HG02885 (cell line): ENCODE measurements around the gene LRRC1.

Experiments used
- ATAC-seq: cut with Tn5 transposase; IDR thresholded peaks from one replicate; pipeline ENCODE4 v1.9.1; 2021; ENCODE audit warnings: mild to moderate bottlenecking; ENCODE audit not compliant: unreplicated experiment, poor library complexity

The LRRC1 gene

DNA sequence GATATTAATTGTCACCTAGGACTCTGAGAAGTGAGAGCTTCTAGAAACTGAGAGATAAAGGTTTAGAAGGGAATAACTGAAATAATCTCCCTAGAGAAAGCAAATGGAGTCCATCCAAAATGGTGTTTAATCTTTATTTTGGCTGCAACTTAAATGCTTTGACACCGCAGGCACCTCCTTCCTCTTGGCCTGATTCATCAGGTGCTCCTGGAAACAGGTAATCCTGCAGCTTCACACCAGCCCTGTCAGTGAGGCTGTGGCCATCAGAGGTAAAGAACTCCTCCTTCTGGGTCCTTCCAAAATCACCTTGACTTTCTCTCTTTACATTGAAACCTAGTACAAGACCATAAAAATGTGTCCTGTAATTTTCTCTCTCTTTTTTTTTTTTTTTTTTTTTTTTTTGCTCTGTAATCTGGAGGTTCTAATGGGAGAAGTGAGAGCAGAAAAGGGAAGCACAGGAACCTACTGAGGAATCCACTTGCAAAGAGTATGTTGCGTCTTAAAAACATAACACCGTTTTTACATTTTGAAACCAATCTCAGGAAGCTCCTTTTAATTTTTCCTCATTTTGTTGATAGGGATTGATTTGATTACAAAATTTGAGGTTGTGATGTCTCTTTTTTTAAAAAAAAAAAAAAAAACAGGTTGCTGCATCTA lies 124.2 kb downstream of the LRRC1 start:
- ATAC-seq, result no peak

DNA sequence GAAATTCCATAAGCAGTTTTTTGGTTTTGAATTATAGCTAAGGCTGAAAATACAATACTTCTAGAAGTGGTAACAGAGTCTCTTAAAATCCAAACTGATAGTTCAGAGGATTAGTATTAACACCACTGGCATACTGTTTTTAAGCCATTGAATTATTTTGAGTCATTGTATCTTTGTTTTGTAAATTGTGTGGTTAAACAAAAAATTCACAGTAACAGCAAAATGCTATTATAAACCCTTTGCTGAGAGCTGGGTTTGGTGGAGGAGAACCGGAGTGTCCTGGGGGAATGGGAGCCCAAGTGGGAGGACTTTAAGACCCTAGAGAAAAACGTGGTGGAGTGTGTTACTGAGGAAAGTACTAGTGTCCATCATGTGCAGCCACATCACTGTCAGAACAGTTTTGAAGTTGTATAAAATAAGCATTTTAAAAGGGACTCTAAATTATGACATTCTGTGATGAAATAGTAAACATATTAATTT lies 125.1 kb downstream of the LRRC1 start:
- ATAC-seq, result no peak

DNA sequence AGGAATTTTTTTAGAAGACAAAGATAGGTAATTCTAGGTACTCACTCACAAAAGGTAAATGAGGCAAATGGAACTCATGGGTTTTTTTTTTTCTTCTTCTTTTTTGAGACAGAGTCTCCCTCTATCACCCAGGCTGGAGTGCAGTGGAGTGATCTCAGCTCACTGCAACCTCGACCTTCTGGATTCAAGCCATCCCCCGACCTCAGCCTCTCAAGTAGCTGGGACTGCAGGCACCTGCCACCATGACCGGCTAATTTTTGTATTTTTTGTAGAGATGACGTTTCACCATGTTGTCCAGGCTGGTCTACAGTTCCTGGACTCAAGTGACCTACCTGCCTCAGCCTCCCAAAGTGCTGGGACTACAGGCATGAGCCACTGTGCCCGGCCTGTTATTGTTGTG lies 126.1 kb downstream of the LRRC1 start:
- no peak for ATAC-seq

DNA sequence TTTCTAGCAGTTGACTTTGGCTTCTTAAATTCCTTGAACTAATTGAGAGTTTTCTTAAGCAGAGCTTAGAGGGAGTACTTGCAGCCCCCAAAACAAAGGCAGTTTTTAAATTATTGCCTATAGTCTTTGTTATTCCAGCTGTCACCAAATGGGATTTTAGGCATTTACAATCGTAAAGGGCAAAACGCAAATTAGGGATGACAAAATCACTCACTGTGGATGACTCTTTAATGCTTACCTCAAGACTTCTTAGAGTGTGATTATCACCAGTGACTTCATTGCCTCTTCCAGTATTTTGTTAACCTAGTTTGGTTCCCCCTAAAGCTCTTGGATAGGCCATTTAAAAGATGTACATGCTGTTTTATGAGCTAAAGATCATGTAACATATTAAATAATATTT lies 126.8 kb downstream of the LRRC1 start:
- ATAC-seq, result no peak

DNA sequence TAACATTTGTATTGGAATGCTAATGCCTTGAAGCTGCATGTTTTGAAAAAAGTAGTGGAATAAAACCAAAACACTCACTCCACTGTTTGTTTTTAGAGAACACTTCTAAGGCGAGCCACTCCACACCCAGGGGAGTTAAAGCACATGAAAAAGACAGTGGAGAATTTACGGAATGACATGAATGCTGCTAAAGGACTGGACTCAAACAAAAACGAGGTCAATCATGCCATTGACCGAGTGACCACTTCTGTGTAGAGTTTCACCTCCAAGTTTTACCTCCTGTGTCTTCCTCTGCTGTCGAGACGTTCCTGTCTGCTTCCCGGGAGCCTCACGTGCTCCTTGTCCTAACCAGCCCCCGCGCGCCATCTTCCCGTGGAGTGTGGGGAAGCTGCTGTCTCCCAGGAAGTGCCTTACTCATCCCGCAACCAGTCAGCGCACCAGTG lies 127.8 kb downstream of the LRRC1 start:
- ATAC-seq, result no peak

DNA sequence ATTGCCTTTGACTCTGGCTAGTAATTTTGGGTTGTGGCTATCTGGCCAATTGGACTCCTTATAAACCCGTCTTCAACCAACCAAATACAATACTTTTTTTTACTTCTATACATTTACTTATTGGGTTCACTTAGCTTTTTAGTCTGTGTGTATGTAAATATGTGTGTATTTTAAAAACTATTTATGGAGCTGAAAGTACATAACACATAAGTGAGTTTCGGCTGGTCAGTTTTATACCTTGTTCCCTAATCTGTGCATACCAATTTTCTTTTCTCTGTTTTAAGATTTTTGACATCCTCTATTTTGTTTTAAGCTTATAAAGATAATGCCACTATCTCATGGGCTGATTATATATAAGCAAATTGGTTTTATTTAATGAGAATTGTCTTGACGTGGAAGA lies 129.5 kb downstream of the LRRC1 start:
- no peak for ATAC-seq

DNA sequence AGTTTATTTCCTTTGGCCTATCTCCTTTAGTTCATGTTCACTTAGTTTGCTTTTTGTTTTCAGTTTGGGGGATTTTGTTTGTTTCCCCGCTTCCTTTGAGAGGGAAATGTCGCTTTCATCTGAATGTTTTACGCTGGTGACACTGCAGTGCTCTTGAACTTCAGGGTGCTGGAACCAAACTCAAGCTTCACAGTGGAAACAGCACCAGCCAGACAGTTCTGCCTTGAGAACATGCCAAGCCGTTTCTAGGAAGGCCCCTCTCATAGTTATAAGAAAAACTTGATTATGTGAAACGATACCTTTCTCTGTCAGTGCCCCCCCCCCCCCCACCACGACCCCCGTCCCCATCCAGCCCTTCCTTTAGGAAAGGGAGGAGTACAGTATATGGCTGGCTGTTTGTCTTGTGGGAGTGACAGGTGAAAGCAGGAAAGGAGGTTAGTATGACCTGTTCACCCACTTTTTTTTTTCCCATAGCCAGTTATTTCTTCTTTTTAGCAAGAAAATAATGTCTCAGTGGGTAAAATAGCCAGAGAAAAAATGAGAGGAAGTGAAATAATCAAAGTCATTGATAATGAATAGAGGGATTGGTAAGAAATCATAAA lies 130.1 kb downstream of the LRRC1 start:
- ATAC-seq, result no peak

DNA sequence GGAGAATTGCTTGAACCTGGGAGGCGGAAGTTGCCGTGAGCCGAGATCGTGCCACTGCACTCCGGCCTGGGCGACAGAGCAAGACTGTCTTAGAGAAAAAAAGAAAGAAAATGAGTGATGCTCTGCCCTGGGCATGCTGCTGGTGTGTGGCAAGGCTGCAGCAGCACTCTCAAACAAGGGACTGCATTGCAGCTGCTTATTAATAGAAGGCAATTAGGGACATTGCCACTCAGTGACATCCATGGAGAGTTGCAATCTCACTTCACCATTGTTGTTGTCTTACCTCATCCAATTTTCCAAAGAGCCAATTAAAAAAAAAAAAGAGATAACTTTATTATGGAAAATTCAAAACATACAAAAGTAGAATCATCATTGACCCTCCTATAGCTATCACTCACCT lies 131.1 kb downstream of the LRRC1 start:
- ATAC-seq, result no peak

DNA sequence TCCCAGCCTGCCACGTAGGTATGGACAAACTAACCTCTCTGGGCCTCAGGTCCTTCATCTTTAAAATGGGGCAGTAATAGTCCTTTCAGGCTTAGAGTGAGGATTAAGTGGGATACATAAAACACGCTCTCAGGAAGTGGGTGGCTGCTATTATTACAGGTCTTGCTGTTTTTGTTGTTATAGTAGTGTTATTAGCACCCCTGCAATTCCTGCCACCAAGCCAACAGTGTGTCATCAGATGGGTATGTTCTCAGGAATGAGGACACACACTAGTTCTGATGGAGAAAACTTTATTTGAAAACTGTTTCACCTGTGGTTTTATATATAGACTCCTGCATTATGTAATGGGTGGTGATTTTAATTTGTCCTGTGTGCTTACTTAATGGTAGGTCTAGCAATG lies 131.7 kb downstream of the LRRC1 start:
- ATAC-seq, result no peak

DNA sequence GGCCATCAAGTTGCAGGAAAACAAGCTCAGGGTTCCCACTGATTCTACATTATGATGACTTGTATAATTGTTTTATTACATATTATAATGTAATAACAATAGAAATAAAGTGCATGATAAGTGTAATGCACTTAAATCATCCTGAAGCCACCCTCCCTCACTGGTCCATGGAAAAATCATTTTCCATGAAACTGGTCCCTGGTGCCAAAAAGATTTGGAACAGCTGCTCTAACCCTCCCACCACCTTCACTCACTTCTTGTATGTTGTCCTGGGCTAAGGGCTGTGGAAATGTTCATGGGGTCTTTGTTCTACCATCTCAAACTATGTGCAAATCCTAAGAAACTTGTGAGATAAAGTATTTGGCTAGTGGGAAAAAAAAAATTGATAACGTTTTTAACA lies 133.8 kb downstream of the LRRC1 start:
- no peak for ATAC-seq

DNA sequence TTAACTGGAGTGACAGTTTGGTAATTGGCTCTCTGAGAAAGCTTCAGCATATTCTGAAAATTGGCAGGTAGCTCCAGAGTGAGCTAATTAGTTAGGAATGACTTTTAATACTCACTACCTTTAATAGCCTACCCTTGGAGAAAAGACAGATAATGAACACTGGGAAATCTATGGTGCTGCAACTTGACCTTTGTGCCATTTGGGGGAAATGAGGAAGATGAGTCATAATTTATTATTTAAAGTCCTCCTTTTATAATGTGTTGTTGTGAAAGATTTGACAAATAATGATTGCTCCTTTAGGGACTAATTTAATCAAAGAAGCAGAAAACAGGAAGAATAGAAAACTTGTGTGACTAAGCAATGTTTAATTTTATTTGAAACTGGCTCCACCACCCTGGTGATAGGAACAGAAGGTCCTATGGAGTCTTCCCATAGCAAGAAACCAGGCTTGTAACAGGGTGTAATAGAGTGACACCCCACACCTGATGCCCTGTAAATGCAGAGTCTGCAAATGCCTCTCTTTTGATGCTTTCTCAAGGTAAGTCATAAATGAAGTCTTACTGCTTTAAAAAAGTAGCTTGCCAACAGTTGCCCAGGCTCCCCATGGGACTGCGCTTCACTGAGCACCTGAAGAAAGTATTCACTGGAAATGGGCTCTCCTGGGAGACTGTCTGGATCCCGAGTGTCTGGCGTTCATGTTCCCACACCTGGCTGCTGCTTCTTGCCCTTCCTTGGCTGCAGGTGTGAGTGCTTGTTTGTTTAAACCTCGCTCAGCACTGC lies 134.4 kb downstream of the LRRC1 start:
- no peak for ATAC-seq

DNA sequence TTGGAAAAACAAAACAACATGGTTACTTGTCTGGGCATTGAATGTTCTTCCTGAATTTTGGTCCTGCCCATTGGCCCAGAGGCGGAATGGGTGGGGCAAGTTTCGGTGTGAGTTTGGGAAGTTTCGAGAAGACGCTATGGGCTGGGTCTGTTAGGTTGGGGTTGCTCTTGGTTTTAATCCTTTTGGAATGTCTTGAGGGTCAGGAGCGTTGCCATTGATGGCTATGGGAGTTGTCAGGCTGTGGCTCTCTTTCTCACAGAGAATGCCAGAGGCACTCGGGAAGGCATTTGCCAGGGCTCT lies 135.0 kb downstream of the LRRC1 start:
- no peak for ATAC-seq

DNA sequence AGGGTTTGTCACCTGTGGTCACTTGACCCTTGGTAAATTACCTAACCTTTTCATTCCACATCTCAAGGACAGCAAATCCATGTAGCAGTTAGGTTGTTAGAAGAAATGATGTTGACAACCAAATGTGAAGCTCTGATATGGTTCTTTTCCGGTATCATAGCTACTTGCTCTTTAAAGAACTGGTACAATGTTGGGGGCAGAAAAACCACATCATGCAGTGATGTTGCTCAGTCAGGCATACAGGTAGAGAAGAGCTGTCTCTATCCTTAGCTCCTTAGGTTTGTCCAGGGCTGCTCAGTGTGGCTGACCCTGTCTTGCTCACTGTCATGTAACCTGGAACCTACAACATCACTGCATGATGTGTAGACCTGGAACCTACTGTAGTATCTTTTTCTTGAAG lies 135.5 kb downstream of the LRRC1 start:
- ATAC-seq, result no peak

DNA sequence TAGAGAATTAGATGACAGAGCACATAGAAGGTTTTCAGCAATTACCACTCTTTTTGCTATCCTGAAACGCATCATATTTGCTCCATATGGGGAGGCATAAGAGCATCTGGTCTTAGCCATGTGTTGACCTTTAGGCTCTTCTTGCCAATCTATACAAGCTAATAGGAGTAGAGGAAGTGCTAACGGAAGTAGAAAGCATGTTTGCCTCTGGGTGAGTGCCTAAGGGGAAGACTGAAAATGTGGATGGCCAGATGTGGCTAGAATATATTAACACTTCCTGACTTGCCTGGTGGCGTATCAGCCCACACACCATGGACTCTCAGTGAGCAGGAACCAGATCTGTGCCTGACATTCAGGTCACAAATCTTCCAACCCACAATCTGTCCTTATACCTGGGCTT lies 136.3 kb downstream of the LRRC1 start:
- no peak for ATAC-seq

DNA sequence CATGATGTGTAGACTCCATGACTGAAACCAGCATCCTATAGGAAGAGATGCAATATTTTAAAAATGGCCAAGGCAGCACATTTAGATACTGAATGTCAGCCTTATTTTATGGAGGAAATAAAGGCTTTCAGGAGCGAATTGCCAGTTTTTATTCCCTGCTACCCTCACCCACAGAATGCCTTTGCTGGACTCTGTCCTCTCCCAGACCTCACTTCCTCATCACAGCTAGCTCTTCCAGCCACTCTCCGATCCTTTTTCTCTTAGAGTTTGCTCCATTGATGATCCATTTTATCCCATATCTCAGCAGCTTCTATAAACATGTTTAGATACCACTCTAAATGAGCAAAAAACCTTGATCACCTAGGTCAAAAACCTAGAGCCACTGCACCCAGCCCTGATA lies 137.7 kb downstream of the LRRC1 start:
- ATAC-seq, result no peak

DNA sequence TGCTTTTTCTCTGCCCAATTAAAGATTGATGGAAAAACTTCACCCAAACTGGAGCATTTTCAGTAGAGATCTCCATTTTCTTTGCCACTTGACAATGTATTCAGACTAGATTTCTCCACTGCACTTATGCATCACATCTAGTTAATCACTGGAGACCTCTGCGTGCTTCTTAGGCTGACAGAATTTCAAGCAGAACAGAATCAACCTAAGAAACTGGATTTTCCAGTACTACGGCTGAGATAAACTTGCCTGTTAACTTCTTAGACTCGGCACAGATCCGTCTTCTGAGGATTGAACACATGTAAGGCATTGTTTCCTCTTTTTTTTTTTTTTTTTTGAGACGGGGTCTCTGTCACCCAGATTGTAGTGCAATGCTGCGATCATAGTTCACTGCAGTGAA lies 139.2 kb downstream of the LRRC1 start:
- ATAC-seq, result no peak

DNA sequence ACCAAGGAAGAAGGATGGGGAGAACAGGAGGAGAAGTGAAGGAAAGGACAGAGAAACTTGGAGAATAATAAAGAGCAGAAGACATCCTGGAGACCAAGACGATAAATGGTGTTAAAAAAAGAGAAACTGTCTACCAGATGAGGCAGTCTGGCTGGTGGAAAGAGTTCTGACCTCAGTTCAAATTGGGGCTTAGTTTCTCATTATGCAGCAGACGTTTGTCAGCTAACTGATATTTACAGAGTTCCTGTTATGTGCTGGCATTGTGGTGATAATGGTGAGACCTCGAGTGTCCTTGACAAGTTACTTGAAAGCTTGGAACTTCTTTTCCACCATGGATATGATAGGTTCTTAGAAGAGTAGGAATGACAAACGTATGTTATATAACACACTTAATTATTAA lies 142.7 kb downstream of the LRRC1 start:
- ATAC-seq, result no peak

DNA sequence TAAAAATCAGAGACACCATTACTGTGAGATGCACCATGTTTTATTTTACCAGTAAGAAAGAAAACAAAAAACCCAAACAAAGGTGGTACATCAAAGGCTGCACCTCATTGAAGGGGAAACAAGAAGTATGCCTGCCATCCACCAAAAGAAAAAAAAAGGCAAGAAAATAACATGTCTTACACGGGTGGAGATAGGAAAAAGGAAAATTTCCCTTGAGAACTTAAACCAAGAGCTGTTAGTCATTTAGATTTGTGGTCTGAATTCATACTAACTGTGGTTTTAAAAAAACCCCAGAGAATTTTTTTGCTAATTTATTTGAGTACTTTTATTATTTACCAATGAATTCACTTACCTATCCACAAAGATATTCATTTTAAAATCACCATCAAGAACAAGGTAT lies 144.0 kb downstream of the LRRC1 start:
- no peak for ATAC-seq

DNA sequence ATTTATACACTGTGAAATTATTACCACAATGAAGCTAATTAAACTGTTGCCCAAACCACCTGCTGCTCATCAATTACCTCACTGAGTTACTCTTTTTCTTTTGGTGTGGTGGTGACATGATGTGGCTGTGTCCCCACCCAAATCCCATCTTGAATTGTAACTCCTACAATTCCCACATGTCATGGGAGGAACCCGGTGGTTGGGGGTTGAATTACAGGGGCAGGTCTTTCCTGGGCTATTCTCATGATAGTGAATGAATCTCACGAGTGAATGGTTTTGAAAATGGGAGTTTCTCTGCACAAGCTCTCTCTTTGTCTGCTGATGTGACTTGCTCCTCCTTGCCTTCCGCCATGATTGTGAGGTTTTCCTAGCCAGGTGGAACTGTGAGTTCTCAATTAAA lies 145.0 kb downstream of the LRRC1 start:
- no peak for ATAC-seq

DNA sequence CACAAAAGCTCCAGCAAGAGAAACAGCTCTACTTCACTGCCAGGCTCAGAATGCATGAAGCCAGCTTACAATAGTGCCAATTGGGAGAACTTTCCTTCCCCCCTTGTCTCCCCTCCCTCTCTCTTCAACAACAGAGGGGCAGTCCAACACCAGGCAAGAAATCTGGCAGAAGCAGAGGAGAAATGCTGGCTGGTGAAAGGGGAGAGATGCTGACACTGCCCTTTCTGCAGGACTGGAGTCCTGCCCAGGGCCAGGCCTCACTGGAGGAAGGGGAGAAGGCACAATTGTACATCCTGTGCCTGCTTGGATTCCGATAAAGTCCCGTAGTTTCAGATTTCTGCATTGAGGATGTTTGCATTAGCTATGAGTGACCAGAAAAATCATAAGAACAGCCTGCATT lies 148.6 kb downstream of the LRRC1 start:
- no peak for ATAC-seq

DNA sequence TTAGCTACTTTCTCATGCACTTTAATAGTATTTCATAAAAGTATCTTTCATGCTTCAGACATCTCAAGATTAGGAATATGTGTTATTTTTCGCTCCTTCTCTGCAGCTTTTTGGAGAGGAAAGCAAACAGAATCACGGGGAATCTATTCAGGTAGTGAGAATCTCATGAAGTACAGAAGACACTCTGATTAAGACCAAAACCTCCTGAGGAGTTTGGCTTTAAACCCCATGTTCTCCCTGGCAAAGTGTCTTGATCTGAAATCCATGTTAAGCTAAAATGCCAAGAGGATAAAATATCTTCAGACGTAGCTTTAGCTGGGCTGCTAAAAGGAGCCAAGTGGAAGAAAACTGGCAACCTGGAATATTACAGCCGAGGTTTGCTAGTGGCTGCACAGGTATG lies 149.3 kb downstream of the LRRC1 start:
- ATAC-seq, result no peak

DNA sequence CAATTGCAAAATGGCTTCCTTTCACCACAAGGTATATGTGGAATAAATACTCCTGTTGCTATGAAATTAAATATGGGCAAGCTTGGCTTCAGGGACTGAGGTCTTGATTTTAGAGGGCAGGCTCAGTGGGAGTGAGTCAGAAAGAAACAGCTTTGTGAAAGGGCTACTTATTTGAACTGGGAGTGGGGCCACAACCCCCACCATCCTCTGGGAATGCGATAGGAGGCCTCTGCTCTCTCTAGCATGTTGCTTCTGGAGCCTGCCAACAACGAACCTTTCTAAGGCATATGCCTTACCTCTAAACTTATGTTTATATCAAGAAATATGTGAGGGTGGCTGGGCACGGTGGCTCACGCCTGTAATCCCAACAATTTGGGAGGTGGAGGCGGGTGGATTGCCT lies 149.7 kb downstream of the LRRC1 start:
- ATAC-seq, result no peak
